SK-N-SH treated with all-trans-retinoic acid at 6 μM for 48 hours (cell line): ENCODE results near the gene SLC6A19.

Source experiments
- ATAC-seq: fragments of 200-7000 bp; cut with Tn5 transposase; 3 replicates; pipeline ENCODE4 v1.9.1; 2020; ENCODE audit warnings: mild to moderate bottlenecking, moderate library complexity
- ARNTL ChIP-seq: fragments of 450-650 bp; formaldehyde crosslinking; IDR thresholded peaks from 2 replicates; pipeline ENCODE4 v1.5.0; 2020; ENCODE audit warnings: low read depth, mild to moderate bottlenecking, moderate library complexity, borderline replicate concordance
- BACH2 ChIP-seq: fragments of 250-450 bp; sonication (Bioruptor Pico); IDR thresholded peaks from 2 replicates; pipeline ENCODE4 v1.9.0; 2021; ENCODE audit warnings: mild to moderate bottlenecking, borderline replicate concordance
- CSDC2 ChIP-seq: fragments of 250-450 bp; sonication (Bioruptor Pico); IDR thresholded peaks from 2 replicates; pipeline ENCODE4 v1.5.0; 2020; ENCODE audit warnings: mild to moderate bottlenecking, moderate library complexity
- ESRRG ChIP-seq: fragments of 250-450 bp; sonication (Bioruptor Pico); IDR thresholded peaks from 2 replicates; pipeline ENCODE4 v1.6.1; 2021; ENCODE audit warnings: mild to moderate bottlenecking
- GLIS3 ChIP-seq: fragments of 250-450 bp; sonication (Bioruptor Pico); IDR thresholded peaks from 2 replicates; pipeline ENCODE4 v1.5.0; 2020; ENCODE audit warnings: mild to moderate bottlenecking, moderate library complexity
- PATZ1 ChIP-seq: fragments of 250-450 bp; sonication (Bioruptor Pico); IDR thresholded peaks from 2 replicates; pipeline ENCODE4 v1.8.0; 2020; ENCODE audit warnings: mild to moderate bottlenecking, moderate library complexity, borderline replicate concordance
- POU6F1 ChIP-seq: fragments of 250-450 bp; sonication (Bioruptor Pico); IDR thresholded peaks from 2 replicates; pipeline ENCODE4 v1.8.0; 2021; ENCODE audit warnings: low read depth, mild to moderate bottlenecking, moderate library complexity, borderline replicate concordance
- PPARA ChIP-seq: fragments of 250-450 bp; sonication (Bioruptor Pico); IDR thresholded peaks from 2 replicates; pipeline ENCODE4 v1.5.0; 2020; ENCODE audit warnings: mild to moderate bottlenecking, borderline replicate concordance
- RARB ChIP-seq: fragments of 250-450 bp; sonication (Bioruptor Pico); IDR thresholded peaks from 2 replicates; pipeline ENCODE4 v1.8.0; 2021; ENCODE audit warnings: mild to moderate bottlenecking, moderate library complexity
- TCF4 ChIP-seq: fragments of 250-450 bp; sonication (Bioruptor Pico); IDR thresholded peaks from 2 replicates; pipeline ENCODE4 v1.8.0; 2021; ENCODE audit warnings: mild to moderate bottlenecking, moderate library complexity, borderline replicate concordance
- ZC3H10 ChIP-seq: fragments of 250-450 bp; sonication (Bioruptor Pico); IDR thresholded peaks from 2 replicates; pipeline ENCODE4 v1.5.1; 2021; ENCODE audit warnings: mild to moderate bottlenecking, moderate library complexity
- ZFP30 ChIP-seq: fragments of 450-650 bp; formaldehyde crosslinking; IDR thresholded peaks from 2 replicates; pipeline ENCODE4 v1.5.0; 2022; ENCODE audit warnings: mild to moderate bottlenecking, moderate library complexity
- ZNF565 ChIP-seq: fragments of 450-650 bp; formaldehyde crosslinking; conservative IDR thresholded peaks from 2 replicates; pipeline ENCODE4 v1.5.0; 2020; ENCODE audit warnings: low read depth, mild to moderate bottlenecking, moderate library complexity
- ZNF70 ChIP-seq: fragments of 450-650 bp; formaldehyde crosslinking; IDR thresholded peaks from 2 replicates; pipeline ENCODE4 v1.5.0; 2020; ENCODE audit warnings: mild to moderate bottlenecking, moderate library complexity
- ZNF8 ChIP-seq: fragments of 450-650 bp; formaldehyde crosslinking; IDR thresholded peaks from 2 replicates; pipeline ENCODE4 v1.5.0; 2020; ENCODE audit warnings: mild to moderate bottlenecking, moderate library complexity
- TF ChIP-seq, protein P1 (sequence below): fragments of 250-450 bp; sonication (Bioruptor Pico); IDR thresholded peaks from 2 replicates; pipeline ENCODE4 v1.5.0; 2020; ENCODE audit warnings: mild to moderate bottlenecking, moderate library complexity
- TF ChIP-seq, protein P2 (sequence below): fragments of 250-450 bp; sonication (Bioruptor Pico); IDR thresholded peaks from 2 replicates; pipeline ENCODE4 v1.5.1; 2020; ENCODE audit warnings: low read depth, mild to moderate bottlenecking, moderate library complexity

SLC6A19 gene

GRCh38 chr5:1215320-1216096 lies 14.1 kb downstream of the SLC6A19 start:
- ATAC-seq: no peak
- TF ChIP-seq ZNF565 (CRISPR knock-in tag) (no peak), ZNF8 (no peak), POU6F1 (CRISPR knock-in tag) (no peak)

- no peak for ATAC-seq
- no peak for TF ChIP-seq PPARA (CRISPR knock-in tag)
- no peak for TF ChIP-seq RARB
- TF ChIP-seq, protein P1, sequence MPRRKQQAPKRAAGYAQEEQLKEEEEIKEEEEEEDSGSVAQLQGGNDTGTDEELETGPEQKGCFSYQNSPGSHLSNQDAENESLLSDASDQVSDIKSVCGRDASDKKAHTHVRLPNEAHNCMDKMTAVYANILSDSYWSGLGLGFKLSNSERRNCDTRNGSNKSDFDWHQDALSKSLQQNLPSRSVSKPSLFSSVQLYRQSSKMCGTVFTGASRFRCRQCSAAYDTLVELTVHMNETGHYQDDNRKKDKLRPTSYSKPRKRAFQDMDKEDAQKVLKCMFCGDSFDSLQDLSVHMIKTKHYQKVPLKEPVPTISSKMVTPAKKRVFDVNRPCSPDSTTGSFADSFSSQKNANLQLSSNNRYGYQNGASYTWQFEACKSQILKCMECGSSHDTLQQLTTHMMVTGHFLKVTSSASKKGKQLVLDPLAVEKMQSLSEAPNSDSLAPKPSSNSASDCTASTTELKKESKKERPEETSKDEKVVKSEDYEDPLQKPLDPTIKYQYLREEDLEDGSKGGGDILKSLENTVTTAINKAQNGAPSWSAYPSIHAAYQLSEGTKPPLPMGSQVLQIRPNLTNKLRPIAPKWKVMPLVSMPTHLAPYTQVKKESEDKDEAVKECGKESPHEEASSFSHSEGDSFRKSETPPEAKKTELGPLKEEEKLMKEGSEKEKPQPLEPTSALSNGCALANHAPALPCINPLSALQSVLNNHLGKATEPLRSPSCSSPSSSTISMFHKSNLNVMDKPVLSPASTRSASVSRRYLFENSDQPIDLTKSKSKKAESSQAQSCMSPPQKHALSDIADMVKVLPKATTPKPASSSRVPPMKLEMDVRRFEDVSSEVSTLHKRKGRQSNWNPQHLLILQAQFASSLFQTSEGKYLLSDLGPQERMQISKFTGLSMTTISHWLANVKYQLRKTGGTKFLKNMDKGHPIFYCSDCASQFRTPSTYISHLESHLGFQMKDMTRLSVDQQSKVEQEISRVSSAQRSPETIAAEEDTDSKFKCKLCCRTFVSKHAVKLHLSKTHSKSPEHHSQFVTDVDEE (CRISPR knock-in tag): no peak
- no peak for TF ChIP-seq ESRRG
- no peak for TF ChIP-seq ZNF8
Observed at GRCh38 chr5:1216211-1216917, 15.0 kb downstream of the SLC6A19 start.

- no peak for ATAC-seq
- TF ChIP-seq ARNTL (no peak), ZFP30 (CRISPR knock-in tag) (no peak), TCF4 (CRISPR knock-in tag) (no peak), ZNF8 (no peak), PATZ1 (CRISPR knock-in tag) (no peak), ESRRG (no peak), CSDC2 (CRISPR knock-in tag) (no peak)
Observed at GRCh38 chr5:1216918-1217295, 15.5 kb downstream of the SLC6A19 start.

- no peak for ATAC-seq
- TF ChIP-seq PATZ1 (CRISPR knock-in tag) (no peak), POU6F1 (CRISPR knock-in tag) (no peak), ARNTL (no peak), BACH2 (CRISPR knock-in tag) (no peak), ZC3H10 (CRISPR knock-in tag) (no peak), ZNF8 (no peak), GLIS3 (no peak), ZNF565 (CRISPR knock-in tag) (no peak), ZNF70 (CRISPR knock-in tag) (no peak), CSDC2 (CRISPR knock-in tag) (no peak)
- TF ChIP-seq, protein P1 (CRISPR knock-in tag): no peak
- TF ChIP-seq, protein P2, sequence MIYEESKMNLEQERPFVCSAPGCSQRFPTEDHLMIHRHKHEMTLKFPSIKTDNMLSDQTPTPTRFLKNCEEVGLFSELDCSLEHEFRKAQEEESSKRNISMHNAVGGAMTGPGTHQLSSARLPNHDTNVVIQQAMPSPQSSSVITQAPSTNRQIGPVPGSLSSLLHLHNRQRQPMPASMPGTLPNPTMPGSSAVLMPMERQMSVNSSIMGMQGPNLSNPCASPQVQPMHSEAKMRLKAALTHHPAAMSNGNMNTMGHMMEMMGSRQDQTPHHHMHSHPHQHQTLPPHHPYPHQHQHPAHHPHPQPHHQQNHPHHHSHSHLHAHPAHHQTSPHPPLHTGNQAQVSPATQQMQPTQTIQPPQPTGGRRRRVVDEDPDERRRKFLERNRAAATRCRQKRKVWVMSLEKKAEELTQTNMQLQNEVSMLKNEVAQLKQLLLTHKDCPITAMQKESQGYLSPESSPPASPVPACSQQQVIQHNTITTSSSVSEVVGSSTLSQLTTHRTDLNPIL: no peak
- TF ChIP-seq, all 23 proteins: peak for 0
Observed at GRCh38 chr5:1217596-1218206, 16.3 kb downstream of the SLC6A19 start.
